IPS DF 6.9 (cell line): Measurements from ENCODE around the gene PPP1R1C.
A peak's percentile ranks its signal among the peaks of the same experiment; 100 is the strongest.

ENCODE experiments used
- DNase-seq: peaks from one replicate; pipeline ENCODE4 v3.0.0-alpha.2; 2013; ENCODE audit warnings: low read depth, low spot score
- H3K27ac ChIP-seq: one replicate; pipeline ENCODE4 v1.5.1; 2013; ENCODE audit warnings: low read length, control low read depth
- H3K27me3 ChIP-seq: 2 replicates; pipeline ENCODE4 v1.6.1; 2013; ENCODE audit warnings: mild to moderate bottlenecking, low read length; ENCODE audit not compliant: control insufficient read depth, insufficient read depth
- H3K36me3 ChIP-seq: 2 replicates; pipeline ENCODE4 v1.6.1; 2013; ENCODE audit warnings: low read length; ENCODE audit not compliant: control insufficient read depth, insufficient read depth
- H3K4me1 ChIP-seq: 2 replicates; pipeline ENCODE4 v1.6.1; 2013; ENCODE audit warnings: low read length; ENCODE audit not compliant: control insufficient read depth, insufficient read depth
- H3K4me3 ChIP-seq: 2 replicates; pipeline ENCODE4 v1.5.1; 2013; ENCODE audit warnings: mild to moderate bottlenecking, low read length
- H3K9me3 ChIP-seq: 2 replicates; pipeline ENCODE4 v1.6.1; 2013; ENCODE audit warnings: low read length, inconsistent platforms; ENCODE audit not compliant: control insufficient read depth, insufficient read depth
- whole genome bisulfite sequencing: extraction: QIAGEN DNeasy Blood & Tissue Kit; methylation state at CpG from one replicate; pipeline ENCODE4 v1.1.7; 2013; ENCODE audit warnings: mixed read lengths, missing lambda C conversion rate; ENCODE audit not compliant: insufficient read length, insufficient coverage; 5-methylcytosine and 5-hydroxymethylcytosine counted together

Gene PPP1R1C

DNA sequence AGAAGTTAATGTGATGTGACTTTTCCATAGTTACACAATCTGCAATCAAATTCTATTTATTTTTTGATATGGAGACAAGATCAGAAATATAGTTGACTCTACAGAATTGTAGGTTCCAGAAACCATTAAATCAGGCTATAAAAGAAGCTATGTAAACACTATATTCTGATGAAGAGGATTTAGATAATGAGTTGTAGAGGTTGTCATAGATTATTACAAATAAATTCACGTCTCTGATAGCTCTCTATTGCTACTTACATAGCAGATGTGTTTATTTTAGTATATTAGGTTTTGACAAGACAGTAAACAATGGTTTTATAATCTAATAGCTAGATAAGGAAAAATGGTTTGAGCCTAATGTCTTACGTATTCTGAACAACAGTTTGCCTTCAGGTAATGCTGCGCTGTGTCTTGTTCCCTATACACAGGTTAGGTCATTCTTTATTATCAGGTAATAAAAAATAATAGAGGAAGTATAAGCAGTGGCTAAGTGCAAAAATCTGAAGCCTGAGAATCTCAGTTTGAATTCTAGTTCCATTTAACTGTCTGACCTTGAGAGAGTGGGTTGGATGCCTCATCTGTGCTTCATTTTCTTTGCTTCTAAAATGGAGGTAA, 93.4 kb downstream of the PPP1R1C start:
- DNase-seq, result no peak
- H3K36me3 ChIP-seq, result no peaks in the 10 kb centered on the region

DNA sequence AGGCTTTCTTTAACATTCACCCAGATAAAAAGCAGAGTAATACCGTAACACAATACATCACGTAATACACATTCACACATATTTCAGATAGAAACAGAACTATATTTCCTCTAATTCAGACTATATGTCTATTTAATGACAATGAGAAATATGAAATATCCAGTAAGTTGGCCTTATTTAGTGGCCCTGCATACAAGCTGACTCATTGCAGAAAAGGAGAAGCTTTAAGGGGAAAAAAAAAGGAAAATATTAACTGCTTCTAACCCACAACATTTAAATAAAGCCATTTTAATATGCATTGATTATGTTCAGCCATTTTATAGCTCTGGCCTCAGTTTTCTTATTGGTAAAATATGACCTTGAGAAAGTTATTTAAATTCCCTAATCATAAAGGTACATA, 94.8 kb downstream of the PPP1R1C start:
- no peaks in the 10 kb centered on the region for H3K9me3 ChIP-seq
- H3K27ac ChIP-seq, result no peak overlapping the region
- no peaks in the 10 kb centered on the region for H3K27me3 ChIP-seq
- WGBS, result 100% methylated on average over 2 of the region's 2 CpGs
- DNase-seq, result no peak
- no peak overlapping the region for H3K4me3 ChIP-seq
- H3K4me1 ChIP-seq, result no peaks in the 10 kb centered on the region
- no peaks in the 10 kb centered on the region for H3K36me3 ChIP-seq

More for the DNA sequence above, 93.4 kb downstream of the PPP1R1C start:
- no CpG with 5 or more reads among the region's 3 CpGs for WGBS
- no peak overlapping the region for H3K27ac ChIP-seq
- no peaks in the 10 kb centered on the region for H3K27me3 ChIP-seq
- H3K4me3 ChIP-seq, result no peak overlapping the region
- H3K9me3 ChIP-seq, result no peaks in the 10 kb centered on the region
- no peaks in the 10 kb centered on the region for H3K4me1 ChIP-seq

DNA sequence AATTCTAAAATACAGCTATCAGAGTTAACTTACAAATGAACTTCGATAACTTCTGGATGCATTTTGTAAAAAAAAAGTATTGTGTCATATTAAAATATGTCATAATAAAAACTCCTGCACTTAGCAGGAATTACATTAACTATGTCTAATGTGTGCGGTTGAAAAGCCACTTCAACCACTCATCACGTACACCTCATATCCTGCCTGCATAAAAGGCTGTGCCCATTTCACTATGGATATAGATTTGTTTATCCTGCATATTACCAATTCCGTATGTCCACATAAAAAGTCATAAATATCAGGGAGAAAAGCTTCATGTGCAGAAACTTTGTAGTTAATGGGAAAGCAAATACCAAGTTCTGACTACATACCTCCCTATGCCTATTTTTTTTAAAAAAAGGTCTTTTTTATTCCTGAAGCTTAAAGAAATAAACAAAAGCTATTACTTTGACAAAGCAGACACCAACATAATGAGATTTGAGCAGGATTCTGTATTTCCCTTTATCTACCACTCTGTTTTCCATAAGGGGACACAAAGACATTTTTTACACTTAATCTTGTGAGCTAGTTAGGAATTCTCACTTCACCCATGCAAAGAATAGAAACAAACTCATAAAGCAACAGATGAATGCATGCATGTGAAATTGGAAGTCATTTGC, 96.1 kb downstream of the PPP1R1C start:
- Histone ChIP-seq H3K27ac (no peak overlapping the region), H3K9me3 (no peaks in the 10 kb centered on the region), H3K27me3 (no peaks in the 10 kb centered on the region), H3K4me1 (no peaks in the 10 kb centered on the region), H3K36me3 (no peaks in the 10 kb centered on the region), H3K4me3 (no peak overlapping the region)
- no peak for DNase-seq
- WGBS, result no CpG with 5 or more reads among the region's 4 CpGs

DNA sequence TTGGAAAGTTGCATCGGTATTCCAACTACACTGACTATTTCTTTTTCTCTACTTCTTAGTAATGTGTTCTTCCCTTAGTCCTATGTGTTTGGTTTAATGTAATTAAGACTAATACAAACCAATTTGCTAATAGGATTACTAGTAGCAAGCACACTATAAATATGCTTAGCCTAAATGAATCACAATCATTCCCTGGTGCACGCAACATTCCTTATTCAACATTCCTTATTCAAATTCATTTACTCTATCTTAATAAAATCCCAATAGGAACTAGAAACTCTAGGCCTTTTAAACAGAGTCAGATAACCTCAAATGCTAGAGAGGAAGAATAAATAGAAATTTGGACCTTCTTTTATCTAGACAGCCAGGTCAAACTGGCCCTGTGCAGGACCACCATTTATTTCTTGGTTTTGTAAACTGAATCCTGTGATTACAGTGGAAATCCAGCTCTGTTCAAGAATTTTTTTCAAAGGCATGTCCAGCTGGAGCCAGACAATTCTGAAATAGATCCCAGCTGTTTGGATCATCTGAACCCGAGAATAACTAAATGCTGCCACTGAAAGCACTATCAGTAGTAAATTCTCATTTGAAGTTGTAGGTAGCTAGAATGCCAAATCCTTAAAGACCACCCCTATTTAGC, 103.1 kb downstream of the PPP1R1C start:
- H3K4me1 ChIP-seq, result no peaks in the 10 kb centered on the region
- H3K4me3 ChIP-seq, result no peak overlapping the region
- H3K27ac ChIP-seq, result no peak overlapping the region
- H3K36me3 ChIP-seq, result no peaks in the 10 kb centered on the region
- WGBS, result 100% methylated on average over 1 of the region's 3 CpGs
- H3K27me3 ChIP-seq, result no peaks in the 10 kb centered on the region
- DNase-seq, result no peak
- no peaks in the 10 kb centered on the region for H3K9me3 ChIP-seq

DNA sequence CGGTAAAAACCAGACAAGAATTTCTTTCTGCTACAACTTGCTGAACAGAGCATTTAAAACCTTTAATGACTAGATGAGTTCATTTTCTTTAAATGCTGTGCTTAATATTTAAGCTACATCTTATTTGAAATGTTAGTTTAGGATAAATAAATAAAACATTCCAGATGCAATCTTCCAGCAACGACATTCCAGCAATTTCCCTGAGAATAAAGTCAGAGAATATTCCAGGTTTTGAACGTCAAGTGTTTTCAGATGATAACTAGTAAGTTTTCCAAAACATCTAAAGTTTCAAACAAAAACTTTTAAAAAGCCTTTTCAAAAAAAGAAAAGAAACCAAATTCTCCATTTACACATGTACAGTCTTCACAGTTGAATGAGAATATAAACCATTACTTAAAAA, 104.8 kb downstream of the PPP1R1C start:
- WGBS, result no CpG with 5 or more reads among the region's 3 CpGs
- Histone ChIP-seq H3K9me3 (no peaks in the 10 kb centered on the region), H3K27me3 (no peaks in the 10 kb centered on the region), H3K27ac (no peak overlapping the region), H3K4me3 (no peak overlapping the region), H3K4me1 (no peaks in the 10 kb centered on the region), H3K36me3 (no peaks in the 10 kb centered on the region)
- no peak for DNase-seq

DNA sequence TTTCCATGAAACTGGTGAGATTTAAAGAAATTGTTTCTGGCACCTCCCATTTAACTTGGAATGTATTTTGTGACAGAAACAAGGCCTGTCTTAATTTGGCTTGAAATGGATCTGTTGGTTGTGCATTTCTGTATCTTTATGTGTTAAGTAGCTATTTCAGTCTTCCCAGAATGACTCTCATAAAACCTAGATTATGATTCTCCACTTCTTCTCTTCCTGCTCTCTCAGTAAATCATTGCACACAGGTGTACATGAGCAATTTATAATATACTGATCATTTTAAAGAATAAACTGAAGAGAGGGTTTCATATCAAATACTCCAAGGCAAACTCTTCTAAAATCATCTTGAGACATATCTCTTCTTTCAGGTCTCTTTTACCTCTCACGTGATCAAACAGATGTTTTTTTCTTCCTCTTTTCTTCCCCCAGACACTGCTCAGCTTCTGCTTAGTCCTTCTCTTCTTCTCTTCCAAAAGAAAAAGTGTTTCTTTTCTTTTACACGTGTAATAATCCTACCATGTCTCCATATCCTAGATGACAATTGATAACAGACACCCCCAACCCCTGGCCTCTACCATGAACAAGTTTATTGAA, 112.0 kb downstream of the PPP1R1C start:
- peaks cover 1% of the 10 kb centered on the region for H3K4me1 ChIP-seq
- H3K4me3 ChIP-seq, result no peak overlapping the region
- no CpG with 5 or more reads among the region's 2 CpGs for WGBS
- no peaks in the 10 kb centered on the region for H3K9me3 ChIP-seq
- no peaks in the 10 kb centered on the region for H3K27me3 ChIP-seq
- H3K36me3 ChIP-seq, result no peaks in the 10 kb centered on the region
- no peak overlapping the region for H3K27ac ChIP-seq
- no peak for DNase-seq

DNA sequence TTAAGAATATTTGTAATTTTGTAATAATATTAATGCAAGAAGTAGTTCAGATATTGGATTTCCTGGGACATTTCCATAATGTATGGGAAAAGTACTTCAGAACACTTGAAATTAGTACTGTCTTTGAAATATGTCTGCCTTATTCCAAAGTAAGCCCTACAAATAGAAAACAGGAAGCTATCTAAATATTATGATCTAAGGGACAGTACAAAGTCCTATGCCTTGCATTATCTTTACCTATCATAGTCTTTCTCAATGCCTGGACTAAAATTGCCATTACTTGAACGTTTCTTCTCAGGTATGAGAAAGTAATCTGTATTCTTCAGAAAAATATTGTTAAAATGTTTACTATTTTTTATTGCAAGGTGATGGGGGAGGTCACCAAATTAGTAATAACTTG, 113.0 kb downstream of the PPP1R1C start:
- DNase-seq, result no peak
- Histone ChIP-seq H3K9me3 (no peaks in the 10 kb centered on the region), H3K4me1 (peaks cover 1% of the 10 kb centered on the region), H3K4me3 (no peak overlapping the region), H3K27ac (no peak overlapping the region), H3K36me3 (no peaks in the 10 kb centered on the region), H3K27me3 (no peaks in the 10 kb centered on the region)
- WGBS, result no CpG with 5 or more reads among the region's 1 CpG

DNA sequence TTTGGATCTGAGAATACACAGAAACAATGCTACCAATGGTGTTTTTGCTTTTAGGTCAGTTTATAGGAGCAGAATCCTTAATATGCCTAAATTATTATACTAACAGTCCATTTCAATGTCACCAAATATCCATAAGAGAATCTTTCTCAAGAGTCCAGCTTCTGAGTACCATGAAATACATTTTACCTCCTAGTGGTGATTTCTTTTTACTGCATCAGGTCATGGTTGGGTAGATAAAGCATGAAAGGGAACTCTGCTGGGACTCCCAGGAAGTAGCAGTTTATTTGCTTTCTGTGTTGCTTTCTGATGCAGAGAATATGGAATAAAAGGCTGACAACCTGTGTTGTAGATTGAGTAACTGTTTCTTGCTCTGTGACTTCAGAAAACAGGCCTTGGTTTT, 115.6 kb downstream of the PPP1R1C start:
- Histone ChIP-seq H3K9me3 (no peaks in the 10 kb centered on the region), H3K27ac (no peak overlapping the region), H3K27me3 (no peaks in the 10 kb centered on the region), H3K4me1 (peaks cover 1% of the 10 kb centered on the region), H3K36me3 (no peaks in the 10 kb centered on the region), H3K4me3 (no peak overlapping the region)
- DNase-seq, result peak; percentile 16

DNA sequence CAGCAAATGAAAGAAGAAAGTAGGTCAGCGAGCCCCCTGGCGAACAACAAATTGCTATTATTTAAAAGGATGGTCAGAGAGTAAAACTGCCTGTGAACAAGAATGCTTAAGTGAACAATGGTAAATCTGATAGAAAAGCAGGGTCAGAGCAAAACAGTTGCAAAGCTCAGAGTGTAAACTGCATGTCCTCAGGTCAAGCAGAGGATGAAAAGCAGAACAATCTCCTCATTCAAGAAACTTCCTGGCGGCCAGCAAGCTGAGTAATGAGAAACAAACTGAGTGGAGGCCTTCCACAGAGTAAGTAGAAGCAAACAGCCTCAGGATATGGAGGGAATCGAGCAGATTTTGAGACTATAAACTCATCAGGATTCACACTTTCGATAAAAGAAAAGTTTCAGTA, 117.9 kb downstream of the PPP1R1C start:
- no peaks in the 10 kb centered on the region for H3K9me3 ChIP-seq
- H3K4me3 ChIP-seq, result no peak overlapping the region
- no peaks in the 10 kb centered on the region for H3K36me3 ChIP-seq
- no peaks in the 10 kb centered on the region for H3K27me3 ChIP-seq
- no peak for DNase-seq
- no CpG with 5 or more reads among the region's 5 CpGs for WGBS
- H3K4me1 ChIP-seq, result peaks cover 1% of the 10 kb centered on the region
- no peak overlapping the region for H3K27ac ChIP-seq

DNA sequence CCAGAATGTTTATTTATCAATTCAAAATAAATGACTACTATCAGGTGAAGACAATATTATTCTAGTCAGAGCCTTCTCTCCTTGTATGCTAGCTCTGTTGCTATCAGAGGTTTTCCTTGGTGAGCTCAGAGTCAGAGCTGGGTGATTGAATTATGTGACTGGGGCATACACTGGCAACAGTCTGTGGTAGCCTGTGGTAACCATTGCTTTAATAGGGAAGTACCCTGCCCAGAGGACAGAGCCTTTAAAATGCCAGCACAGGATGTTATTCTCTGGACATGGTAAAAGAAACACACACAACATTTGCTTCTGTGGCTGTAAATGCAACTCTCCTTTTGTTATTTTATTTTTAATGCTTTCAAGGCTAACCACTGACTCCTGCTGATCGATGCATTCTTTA, 124.7 kb downstream of the PPP1R1C start:
- DNase-seq, result no peak
- Histone ChIP-seq H3K27ac (no peak overlapping the region), H3K4me1 (no peaks in the 10 kb centered on the region), H3K27me3 (no peaks in the 10 kb centered on the region), H3K9me3 (no peaks in the 10 kb centered on the region), H3K4me3 (no peak overlapping the region), H3K36me3 (no peaks in the 10 kb centered on the region)
- no CpG with 5 or more reads among the region's 1 CpG for WGBS
